PC-3 (cell line): ENCODE results near the gene ELAVL3. TPM values are rescaled to one million over a fixed set of nuclear protein-coding genes. Genes with fewer than 3 reads are reported as not detected.
A peak's percentile ranks its signal among the peaks of the same experiment; 100 is the strongest.

Experiments used
- ATAC-seq: fragments of 200-7000 bp; cut with Tn5 transposase; 2 replicates; pipeline ENCODE4 v1.9.1; 2020; ENCODE audit warnings: mild to moderate bottlenecking, moderate library complexity
- BruUV-seq: library from RNA; stranded (reverse); fragments of 400-500 nt; replicated peaks from 2 replicates; lab custom pipeline; 2021; lab: Mats Ljungman, UMichigan
- CTCF ChIA-PET: fragments of 300-600 bp; sonication (Branson Sonifier 250); formaldehyde crosslinking; loops from one replicate; lab custom pipeline; 2022; ENCODE audit warnings: antibody characterized with exemption; lab: Charles Lee
- POLR2A ChIA-PET: fragments of 300-600 bp; sonication (Branson Sonifier 250); formaldehyde crosslinking; loops from one replicate; lab custom pipeline; 2022; ENCODE audit warnings: antibody characterized with exemption; ENCODE audit not compliant: unreplicated experiment; lab: Charles Lee
- DNase-seq: peaks from one replicate; pipeline ENCODE4 v3.0.0-alpha.2; 2015
- H2AFZ ChIP-seq: fragments of 300-600 bp; sonication (generic); 2 replicates; pipeline ENCODE4 v1.6.0; 2016; ENCODE audit warnings: antibody characterized with exemption, low read length
- H3F3A ChIP-seq: fragments of 300-600 bp; sonication (generic); one replicate; pipeline ENCODE4 v1.6.0; 2017; ENCODE audit warnings: antibody characterized with exemption, low read length, control low read depth, mild to moderate bottlenecking; ENCODE audit not compliant: unreplicated experiment
- H3K27ac ChIP-seq: fragments of 300-600 bp; sonication (generic); 2 replicates; pipeline ENCODE4 v1.5.1; 2016; ENCODE audit warnings: mild to moderate bottlenecking, low read length
- H3K27me3 ChIP-seq: fragments of 300-600 bp; sonication (generic); 2 replicates; pipeline ENCODE4 v1.6.1; 2016; ENCODE audit warnings: low read length, mixed read lengths
- H3K36me3 ChIP-seq: fragments of 300-600 bp; sonication (generic); 2 replicates; pipeline ENCODE4 v1.6.1; 2016; ENCODE audit warnings: low read depth, mixed run types, low read length, mixed read lengths
- H3K4me1 ChIP-seq: fragments of 300-600 bp; sonication (generic); 2 replicates; pipeline ENCODE4 v1.5.1; 2016; ENCODE audit warnings: low read length; ENCODE audit not compliant: insufficient read depth
- H3K4me2 ChIP-seq: fragments of 300-600 bp; sonication (generic); 2 replicates; pipeline ENCODE4 v1.6.0; 2016; ENCODE audit warnings: low read length
- H3K4me3 ChIP-seq: fragments of 300-600 bp; sonication (generic); 2 replicates; pipeline ENCODE4 v1.5.1; 2016; ENCODE audit warnings: mild to moderate bottlenecking, low read length, mixed read lengths
- H3K79me2 ChIP-seq: fragments of 300-600 bp; sonication (generic); 2 replicates; pipeline ENCODE4 v1.6.1; 2017; ENCODE audit warnings: low read length, mixed read lengths
- H3K9ac ChIP-seq: fragments of 300-600 bp; sonication (generic); 2 replicates; pipeline ENCODE4 v1.6.0; 2016; ENCODE audit warnings: mild to moderate bottlenecking, low read length
- H3K9me2 ChIP-seq: fragments of 300-600 bp; sonication (generic); replicated peaks from 2 replicates; pipeline ENCODE4 v1.6.1; 2016; ENCODE audit warnings: mixed run types, low read length, mixed read lengths
- H3K9me3 ChIP-seq: fragments of 300-600 bp; sonication (generic); 2 replicates; pipeline ENCODE4 v1.6.1; 2016; ENCODE audit warnings: low read length, mixed read lengths
- H4K20me1 ChIP-seq: fragments of 300-600 bp; sonication (generic); 2 replicates; pipeline ENCODE4 v1.6.1; 2016; ENCODE audit warnings: low read length, mixed read lengths
- CTCF ChIP-seq: fragments of 300-600 bp; sonication (generic); conservative IDR thresholded peaks from 2 replicates; pipeline ENCODE4 v1.5.1; 2017; ENCODE audit warnings: antibody characterized with exemption, low read depth, mild to moderate bottlenecking, low read length
- EZH2 ChIP-seq: fragments of 300-600 bp; sonication (generic); IDR thresholded peaks from one replicate; pipeline ENCODE4 v1.6.1; 2017; ENCODE audit warnings: antibody characterized with exemption, mild to moderate bottlenecking, low read length; ENCODE audit not compliant: unreplicated experiment
- EZH2phosphoT487 ChIP-seq: fragments of 300-600 bp; sonication (generic); IDR thresholded peaks from 2 replicates; pipeline ENCODE4 v1.6.1; 2018; ENCODE audit warnings: mild to moderate bottlenecking, antibody characterized with exemption, low read length, borderline replicate concordance
- intact Hi-C: fragments of 100-400 bp; cut with micrococcal nuclease; formaldehyde crosslinking; loops from 2 replicates; pipeline ENCODE4 v1.9.0; 2023
- total RNA-seq: library from RNA; depleted of rRNA; stranded (reverse); fragments of >200 nt; gene quantifications from 2 replicates; pipeline ENCODE4 v1.2.3, GENCODE V29; 2014

Gene ELAVL3
- total RNA-seq, 1 experiment from 2014 or later: not detected

- Histone ChIP-seq H4K20me1 (no peaks in the 10 kb centered on the region), H2AFZ (no peak overlapping the region), H3K4me2 (no peak overlapping the region), H3K9ac (no peak overlapping the region), H3K4me3 (no peak overlapping the region), H3K4me1 (no peaks in the 10 kb centered on the region), H3K27ac (no peak overlapping the region), H3K9me2 (no peaks in the 10 kb centered on the region), H3K9me3 (no peaks in the 10 kb centered on the region), H3K79me2 (no peaks in the 10 kb centered on the region), H3K36me3 (no peaks in the 10 kb centered on the region), H3K27me3 (no peaks in the 10 kb centered on the region), H3F3A (no peaks in the 10 kb centered on the region)
- intact Hi-C loops: no loop called here
- ChIA-PET POLR2A (no interaction called here), CTCF (no interaction called here)
- BruUV-seq: TSS peak; percentile 37
- DNase-seq (no peak), ATAC-seq (no peak)
- TF ChIP-seq CTCF (no peak), EZH2phosphoT487 (no peak), EZH2 (no peak)
These were observed 64.3 kb downstream of the ELAVL3 start for GRCh38 chr19:11416346-11417052.

- H3K79me2 ChIP-seq: no peaks in the 10 kb centered on the region
- no peaks in the 10 kb centered on the region for H3K4me1 ChIP-seq
- H3K4me3 ChIP-seq: no peak overlapping the region
- no peaks in the 10 kb centered on the region for H3K9me3 ChIP-seq
- TF ChIP-seq EZH2phosphoT487 (no peak), EZH2 (no peak), CTCF (no peak)
- no peaks in the 10 kb centered on the region for H3K27me3 ChIP-seq
- no peaks in the 10 kb centered on the region for H4K20me1 ChIP-seq
- H3K27ac ChIP-seq: no peak overlapping the region
- ATAC-seq: no peak
- no peak for DNase-seq
- no peak overlapping the region for H3K4me2 ChIP-seq
- H3K36me3 ChIP-seq: no peaks in the 10 kb centered on the region
- ChIA-PET CTCF (no interaction called here), POLR2A (no interaction called here)
- intact Hi-C loops: no loop called here
- no peaks in the 10 kb centered on the region for H3F3A ChIP-seq
- no TSS peak for BruUV-seq
- no peak overlapping the region for H3K9ac ChIP-seq
- no peaks in the 10 kb centered on the region for H3K9me2 ChIP-seq
- H2AFZ ChIP-seq: no peak overlapping the region
These were observed 66.3 kb downstream of the ELAVL3 start for GRCh38 chr19:11414544-11414943.

- H3K4me3 ChIP-seq: no peak overlapping the region
- H3F3A ChIP-seq: no peaks in the 10 kb centered on the region
- TF ChIP-seq EZH2phosphoT487 (no peak), CTCF (no peak)
- no peaks in the 10 kb centered on the region for H3K27me3 ChIP-seq
- CTCF ChIA-PET: no interaction called here
- ATAC-seq (no peak), DNase-seq (peak; percentile 65)
- H3K4me2 ChIP-seq: no peak overlapping the region
- POLR2A ChIA-PET: no interaction called here
- no peaks in the 10 kb centered on the region for H3K79me2 ChIP-seq
- intact Hi-C loops: no loop called here
- H3K9me3 ChIP-seq: no peaks in the 10 kb centered on the region
- no peak overlapping the region for H3K27ac ChIP-seq
- H3K36me3 ChIP-seq: no peaks in the 10 kb centered on the region
- BruUV-seq: no TSS peak
- no peak overlapping the region for H3K9ac ChIP-seq
- no peaks in the 10 kb centered on the region for H4K20me1 ChIP-seq
- no peaks in the 10 kb centered on the region for H3K9me2 ChIP-seq
- H3K4me1 ChIP-seq: no peaks in the 10 kb centered on the region
- H2AFZ ChIP-seq: no peak overlapping the region
These were observed 70.2 kb downstream of the ELAVL3 start for GRCh38 chr19:11410682-11411081.
